ENCODE data around the gene PTGES2. TPM values are rescaled to one million over a fixed set of nuclear protein-coding genes. Genes with fewer than 3 reads are reported as not detected.
A peak's percentile ranks its signal among the peaks of the same experiment; 100 is the strongest.

PTGES2 gene
- total RNA-seq, 4 donors from 2014 or later: 58.0 to 72.7 (median 60.5) TPM

GRCh38 chr9:128101690-128102089 is 25.8 kb downstream of the PTGES2 start:
- DNase-seq (ENCODE audit: extremely low spot score): no peak
- intact Hi-C loops (cut with DNase I): no loop called here

GRCh38 chr9:128101231-128101661 is 26.3 kb downstream of the PTGES2 start:
- TF ChIP-seq EP300 (IDR thresholded peaks at IDR 0.05): no peak
- no peak for TF ChIP-seq CTCF (IDR thresholded peaks at IDR 0.05)
- no peak for TF ChIP-seq POLR2AphosphoS5 (IDR thresholded peaks at IDR 0.05)
- TF ChIP-seq POLR2A (IDR thresholded peaks at IDR 0.05; ENCODE audit: low read depth): no peak
- peaks cover 43 to 56% (median 50%) of the 10 kb centered on the region in 4 donors for H3K36me3 ChIP-seq

More at GRCh38 chr9:128101690-128102089, 25.8 kb downstream of the PTGES2 start:
- no peaks in the 10 kb centered on the region for H3K27me3 ChIP-seq
- peaks cover 47 to 61% (median 54%) of the 10 kb centered on the region in 4 donors for H3K36me3 ChIP-seq
- no peaks in the 10 kb centered on the region for H3K9me3 ChIP-seq
- peak overlapping the region in 1 of 4 donors; percentile 3 for H3K4me3 ChIP-seq
- WGBS: 84% methylated on average over 16 of the region's 20 CpGs
- H3K4me1 ChIP-seq: peaks cover 50 to 74% (median 66%) of the 10 kb centered on the region in 4 donors
- no peak for TF ChIP-seq POLR2A (IDR thresholded peaks at IDR 0.05; ENCODE audit: low read depth)
- TF ChIP-seq POLR2AphosphoS5 (IDR thresholded peaks at IDR 0.05): peak in 1 of 2 donors; percentile 4
- TF ChIP-seq EP300 (IDR thresholded peaks at IDR 0.05): no peak
- no peak for TF ChIP-seq CTCF (IDR thresholded peaks at IDR 0.05)
- peak overlapping the region in 3 of 4 donors; percentile 93 to 97 (median 96) for H3K27ac ChIP-seq (replicated peaks in 1 of 4)

DNA sequence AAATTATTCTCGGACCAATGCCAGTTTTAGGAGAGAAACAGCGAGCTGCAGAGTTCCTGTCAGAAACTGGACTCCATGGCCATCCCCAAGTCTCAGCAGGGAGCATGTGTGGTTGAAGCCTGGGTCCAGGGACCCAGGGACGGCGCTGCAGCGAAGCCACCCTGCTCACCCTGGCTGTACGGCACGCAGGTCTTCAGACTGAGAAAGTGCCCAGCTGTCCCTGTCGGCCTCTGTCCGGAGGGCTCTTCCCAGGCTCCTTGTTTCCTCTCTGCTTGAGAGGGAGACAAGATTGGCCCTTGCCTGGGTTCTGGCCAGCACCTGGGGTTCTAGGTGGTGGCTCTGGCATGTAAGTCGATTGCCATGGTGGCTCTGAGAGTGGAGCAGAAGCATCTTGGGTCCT is 26.9 kb downstream of the PTGES2 start:
- Histone ChIP-seq H3K36me3 (peaks cover 36 to 49% (median 43%) of the 10 kb centered on the region in 4 donors), H3K4me3 (peak overlapping the region; percentile 58 to 63 (median 61)), H3K9me3 (no peaks in the 10 kb centered on the region), H3K27ac (replicated peaks in 1 of 4) (peak overlapping the region; percentile 93 to 97 (median 96)), H3K4me1 (peaks cover 53 to 77% (median 76%) of the 10 kb centered on the region in 4 donors), H3K27me3 (no peaks in the 10 kb centered on the region)
- DNase-seq (ENCODE audit: extremely low spot score): no peak
- intact Hi-C loops (cut with DNase I): no loop called here
- TF ChIP-seq POLR2A (IDR thresholded peaks at IDR 0.05; ENCODE audit: low read depth) (no peak), EP300 (IDR thresholded peaks at IDR 0.05) (no peak), CTCF (IDR thresholded peaks at IDR 0.05) (no peak), POLR2AphosphoS5 (IDR thresholded peaks at IDR 0.05) (no peak)
- WGBS: 57% methylated on average over 1 of the region's 10 CpGs

More at GRCh38 chr9:128101231-128101661, 26.3 kb downstream of the PTGES2 start:
- Histone ChIP-seq H3K4me1 (peaks cover 53 to 74% (median 71%) of the 10 kb centered on the region in 4 donors), H3K27me3 (no peaks in the 10 kb centered on the region), H3K9me3 (no peaks in the 10 kb centered on the region), H3K4me3 (peak overlapping the region in 1 of 4 donors; percentile 60), H3K27ac (replicated peaks in 1 of 4) (peak overlapping the region; percentile 93 to 97 (median 96))
- intact Hi-C loops (cut with DNase I): no loop called here
- 79% methylated on average over 12 of the region's 12 CpGs for WGBS
- no peak for DNase-seq (ENCODE audit: extremely low spot score)

- Histone ChIP-seq H3K9me3 (no peaks in the 10 kb centered on the region), H3K27me3 (no peaks in the 10 kb centered on the region), H3K36me3 (peaks cover 34 to 44% (median 38%) of the 10 kb centered on the region in 4 donors), H3K27ac (replicated peaks in 1 of 4) (peak overlapping the region; percentile 93 to 97 (median 96)), H3K4me3 (peak overlapping the region; percentile 58 to 63 (median 61)), H3K4me1 (peaks cover 59 to 82% (median 81%) of the 10 kb centered on the region in 4 donors)
- intact Hi-C loops (cut with DNase I): loop anchor here (10.0 kb wide), 1 partner anchor 125 kb away; no protein-coding TSS in a partner anchor
- no peak for TF ChIP-seq EP300 (IDR thresholded peaks at IDR 0.05)
- peak in 1 of 2 donors; percentile 9 for TF ChIP-seq POLR2AphosphoS5 (IDR thresholded peaks at IDR 0.05)
- TF ChIP-seq CTCF (IDR thresholded peaks at IDR 0.05): no peak
- no peak for TF ChIP-seq POLR2A (IDR thresholded peaks at IDR 0.05; ENCODE audit: low read depth)
- no peak for DNase-seq (ENCODE audit: extremely low spot score)
- WGBS: 48% methylated on average over 5 of the region's 16 CpGs
Observed at GRCh38 chr9:128099932-128100491, 27.5 kb downstream of the PTGES2 start.
